Measurements from ENCODE around the gene DDIT3. TPM values are rescaled to one million over a fixed set of nuclear protein-coding genes. Genes with fewer than 3 reads are reported as not detected.

The DDIT3 gene
- total and polyA plus RNA-seq, 2 of the 13 experiments (the other 11 are each of a cell fraction or from before 2014, with no cell fraction given), result 27.5 to 48.7 TPM

DNA sequence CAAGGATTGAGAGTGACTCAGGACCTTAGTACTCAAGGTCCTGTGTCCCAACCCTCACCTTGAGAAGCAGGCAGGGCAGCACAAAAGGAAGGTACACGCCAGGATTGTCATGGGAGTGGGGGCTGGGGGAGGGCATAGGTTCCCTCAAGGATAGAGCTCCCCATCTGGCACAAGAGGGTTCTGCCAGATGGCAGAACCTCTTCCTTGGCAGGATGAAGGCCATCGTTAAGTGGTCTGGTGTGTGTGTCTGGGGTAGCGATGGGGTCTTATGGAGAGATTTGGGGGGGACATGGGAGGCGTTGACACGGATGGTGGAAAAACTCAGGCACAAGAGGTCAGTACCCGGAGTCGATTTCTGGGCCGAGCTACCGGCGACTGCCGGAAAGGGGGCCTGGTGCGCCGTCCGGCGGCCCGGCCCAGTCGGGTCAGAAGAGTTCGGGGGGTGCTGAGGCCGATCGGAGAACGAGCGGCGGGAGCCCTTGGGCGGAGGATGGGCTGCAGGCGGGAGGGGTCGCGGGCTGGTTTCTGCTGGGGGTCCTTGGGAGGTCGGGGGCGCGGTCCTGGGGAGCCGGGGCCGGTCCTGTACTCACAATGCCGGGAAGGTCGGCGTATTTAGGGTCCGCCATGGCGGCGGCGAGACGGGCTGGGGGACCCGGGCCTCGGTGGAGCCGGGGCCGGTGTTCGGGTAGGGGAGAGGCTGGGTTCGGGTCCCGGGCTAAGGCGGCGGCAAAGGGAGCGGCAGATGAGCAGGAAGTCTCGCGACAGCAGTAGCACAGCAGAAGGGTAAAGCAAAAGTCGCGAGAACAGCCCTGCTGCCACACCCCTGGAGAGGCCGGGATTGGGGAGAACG, 26.3 kb upstream of the DDIT3 start, which contains the start of gene DCTN2 (continued):
- TF ChIP-seq GTF3A (CRISPR knock-in tag; conservative IDR thresholded peaks at IDR 0.05), result no peak
- TF ChIP-seq SMAD1 (CRISPR knock-in tag; IDR thresholded peaks at IDR 0.05; ENCODE audit: borderline replicate concordance, low read depth), result 0 out of 2 replicates have a peak, but pooled peaks have one; percentile 36
- TF ChIP-seq ZNF644 (CRISPR knock-in tag; IDR thresholded peaks at IDR 0.05; ENCODE audit: low read depth), result no peak
- TF ChIP-seq XRCC5 (optimal IDR thresholded peaks at IDR 0.05; ENCODE audit: low read length), result no peak
- 0 out of 2 replicates have a peak, but pooled peaks have one; percentile 35 for TF ChIP-seq ZNF709 (CRISPR knock-in tag; IDR thresholded peaks at IDR 0.05)
- TF ChIP-seq ZMYM3 (CRISPR knock-in tag; IDR thresholded peaks at IDR 0.05), result no peak
- TF ChIP-seq ZNF883 (CRISPR knock-in tag; IDR thresholded peaks at IDR 0.05; ENCODE audit: not compliant biosample characterization), result peak; percentile 32
- peak; percentile 98 for TF ChIP-seq CHD2 (IDR thresholded peaks at IDR 0.05; ENCODE audit: low read depth, low read length)
- TF ChIP-seq SIN3A (IDR thresholded peaks at IDR 0.05; ENCODE audit: borderline replicate concordance, low read depth, low read length), result peak; percentile 77
- TF ChIP-seq PRMT3 (CRISPR knock-in tag; IDR thresholded peaks at IDR 0.05; ENCODE audit: borderline replicate concordance, low read depth), result no peak
- TF ChIP-seq IRX3 (CRISPR knock-in tag; IDR thresholded peaks at IDR 0.05; ENCODE audit: borderline replicate concordance, low read depth), result no peak
- TF ChIP-seq SOX6 (IDR thresholded peaks at IDR 0.05), result no peak
- TF ChIP-seq SOX6 (CRISPR knock-in tag; IDR thresholded peaks at IDR 0.05), result peak; percentile 6; the same call in 1 of the 2 replicates
- no peak for TF ChIP-seq CBX2 (IDR thresholded peaks at IDR 0.05; ENCODE audit: low read depth, low read length)
- TF ChIP-seq CBX2 (CRISPR knock-in tag; IDR thresholded peaks at IDR 0.05; ENCODE audit: low read depth), result no peak
- no peak for TF ChIP-seq JUND (CRISPR knock-in tag; IDR thresholded peaks at IDR 0.05)
- TF ChIP-seq EHMT2 (IDR thresholded peaks at IDR 0.05; ENCODE audit: borderline replicate concordance, low read depth, low read length), result no peak
- TF ChIP-seq HOXA3 (CRISPR knock-in tag; IDR thresholded peaks at IDR 0.05), result peak; percentile 73
- TF ChIP-seq GATAD1 (CRISPR knock-in tag; IDR thresholded peaks at IDR 0.05), result peak; percentile 82; the same call in 1 of the 2 replicates
- peak; percentile 71 for TF ChIP-seq TEAD3 (CRISPR knock-in tag; optimal IDR thresholded peaks at IDR 0.05; ENCODE audit: borderline replicate concordance)
- TF ChIP-seq, protein P1, sequence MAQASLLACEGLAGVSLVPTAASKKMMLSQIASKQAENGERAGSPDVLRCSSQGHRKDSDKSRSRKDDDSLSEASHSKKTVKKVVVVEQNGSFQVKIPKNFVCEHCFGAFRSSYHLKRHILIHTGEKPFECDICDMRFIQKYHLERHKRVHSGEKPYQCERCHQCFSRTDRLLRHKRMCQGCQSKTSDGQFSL (CRISPR knock-in tag; IDR thresholded peaks at IDR 0.05), result no peak
- peak; percentile 87 for TF ChIP-seq RBFOX2 (IDR thresholded peaks at IDR 0.05; ENCODE audit: low read depth, low read length)
- TF ChIP-seq, protein P2, sequence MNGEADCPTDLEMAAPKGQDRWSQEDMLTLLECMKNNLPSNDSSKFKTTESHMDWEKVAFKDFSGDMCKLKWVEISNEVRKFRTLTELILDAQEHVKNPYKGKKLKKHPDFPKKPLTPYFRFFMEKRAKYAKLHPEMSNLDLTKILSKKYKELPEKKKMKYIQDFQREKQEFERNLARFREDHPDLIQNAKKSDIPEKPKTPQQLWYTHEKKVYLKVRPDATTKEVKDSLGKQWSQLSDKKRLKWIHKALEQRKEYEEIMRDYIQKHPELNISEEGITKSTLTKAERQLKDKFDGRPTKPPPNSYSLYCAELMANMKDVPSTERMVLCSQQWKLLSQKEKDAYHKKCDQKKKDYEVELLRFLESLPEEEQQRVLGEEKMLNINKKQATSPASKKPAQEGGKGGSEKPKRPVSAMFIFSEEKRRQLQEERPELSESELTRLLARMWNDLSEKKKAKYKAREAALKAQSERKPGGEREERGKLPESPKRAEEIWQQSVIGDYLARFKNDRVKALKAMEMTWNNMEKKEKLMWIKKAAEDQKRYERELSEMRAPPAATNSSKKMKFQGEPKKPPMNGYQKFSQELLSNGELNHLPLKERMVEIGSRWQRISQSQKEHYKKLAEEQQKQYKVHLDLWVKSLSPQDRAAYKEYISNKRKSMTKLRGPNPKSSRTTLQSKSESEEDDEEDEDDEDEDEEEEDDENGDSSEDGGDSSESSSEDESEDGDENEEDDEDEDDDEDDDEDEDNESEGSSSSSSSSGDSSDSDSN (CRISPR knock-in tag; IDR thresholded peaks at IDR 0.05), result peak; percentile 40; the same call in 1 of the 2 replicates
- TF ChIP-seq SMYD3 (CRISPR knock-in tag; IDR thresholded peaks at IDR 0.05), result no peak
- peak; percentile 44; the same call in 1 of the 2 replicates for TF ChIP-seq REPIN1 (CRISPR knock-in tag; IDR thresholded peaks at IDR 0.05; ENCODE audit: borderline replicate concordance, low read depth)
- TF ChIP-seq, protein P3, sequence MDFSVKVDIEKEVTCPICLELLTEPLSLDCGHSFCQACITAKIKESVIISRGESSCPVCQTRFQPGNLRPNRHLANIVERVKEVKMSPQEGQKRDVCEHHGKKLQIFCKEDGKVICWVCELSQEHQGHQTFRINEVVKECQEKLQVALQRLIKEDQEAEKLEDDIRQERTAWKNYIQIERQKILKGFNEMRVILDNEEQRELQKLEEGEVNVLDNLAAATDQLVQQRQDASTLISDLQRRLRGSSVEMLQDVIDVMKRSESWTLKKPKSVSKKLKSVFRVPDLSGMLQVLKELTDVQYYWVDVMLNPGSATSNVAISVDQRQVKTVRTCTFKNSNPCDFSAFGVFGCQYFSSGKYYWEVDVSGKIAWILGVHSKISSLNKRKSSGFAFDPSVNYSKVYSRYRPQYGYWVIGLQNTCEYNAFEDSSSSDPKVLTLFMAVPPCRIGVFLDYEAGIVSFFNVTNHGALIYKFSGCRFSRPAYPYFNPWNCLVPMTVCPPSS (IDR thresholded peaks at IDR 0.05), result no peak

Data from HepG2 (cell line).